HepG2 (cell line): Measurements from ENCODE around the gene ZNF644.

ENCODE experiments used
- BHLHE40 ChIP-seq: IDR thresholded peaks from 2 replicates; pipeline ENCODE4 v1.6.1; 2011; ENCODE audit warnings: low read length, improper control_type of control experiment
- EHMT2 ChIP-seq: fragments of 200-600 bp; sonication (generic); IDR thresholded peaks from 2 replicates; pipeline ENCODE4 v1.7.0; 2017; ENCODE audit warnings: antibody characterized with exemption, low read depth, low read length, borderline replicate concordance
- ETV6 ChIP-seq: sonication (generic); formaldehyde crosslinking; conservative IDR thresholded peaks from 2 replicates; pipeline ENCODE4 v1.4.0; 2020; ENCODE audit warnings: missing genetic modification reagents
- POLR2A ChIP-seq, 2 experiments: IDR thresholded peaks; 2 replicates each; pipeline ENCODE4 v1.6.1; 2011; ENCODE audit warnings: low read depth in 2 of 2, low read length in 2 of 2, mild to moderate bottlenecking in 1 of 2, moderate library complexity in 1 of 2; ENCODE audit not compliant: insufficient read depth in 1 of 2
- RAD21 ChIP-seq: fragments of 450-650 bp; formaldehyde crosslinking; IDR thresholded peaks from 2 replicates; pipeline ENCODE4 v1.5.0; 2020; ENCODE audit warnings: mild to moderate bottlenecking
- SYNCRIP ChIP-seq: fragments of 200-400 bp; formaldehyde crosslinking; IDR thresholded peaks from 2 replicates; pipeline ENCODE4 v1.6.1; 2018; ENCODE audit warnings: mild to moderate bottlenecking, low read depth, low read length; ENCODE audit not compliant: insufficient read depth
- ZNF24 ChIP-seq: fragments of 450-650 bp; IDR thresholded peaks from 2 replicates; pipeline ENCODE4 v1.6.1; 2017; ENCODE audit warnings: antibody characterized with exemption, mild to moderate bottlenecking
- ZNF263 ChIP-seq: sonication (generic); formaldehyde crosslinking; IDR thresholded peaks from 2 replicates; pipeline ENCODE4 v1.4.0; 2020; ENCODE audit warnings: missing genetic modification reagents
- ZNF83 ChIP-seq: sonication (generic); formaldehyde crosslinking; IDR thresholded peaks from 2 replicates; pipeline ENCODE4 v1.4.0; 2020; ENCODE audit warnings: missing genetic modification reagents, mild to moderate bottlenecking, borderline replicate concordance
- TF ChIP-seq, protein P1 (sequence below): sonication (generic); formaldehyde crosslinking; IDR thresholded peaks from 2 replicates; pipeline ENCODE4 v1.4.0; 2020; ENCODE audit warnings: missing genetic modification reagents
- TF ChIP-seq, protein P2 (sequence below): sonication (generic); formaldehyde crosslinking; IDR thresholded peaks from 2 replicates; pipeline ENCODE4 v1.4.0; 2020; ENCODE audit warnings: low read depth, missing genetic modification reagents
- TF ChIP-seq, protein P3 (sequence below), 2 experiments: IDR thresholded peaks; 2 replicates each; pipeline ENCODE4 v1.6.1; 2011 to 2012; ENCODE audit warnings: low read length in 2 of 2, borderline replicate concordance in 1 of 2, low read depth in 1 of 2, mild to moderate bottlenecking in 1 of 2, moderate library complexity in 1 of 2
- TF ChIP-seq, protein P4 (sequence below): sonication (generic); formaldehyde crosslinking; IDR thresholded peaks from 2 replicates; pipeline ENCODE4 v1.5.0; 2020; ENCODE audit warnings: mild to moderate bottlenecking, missing genetic modification reagents, moderate library complexity

DNA sequence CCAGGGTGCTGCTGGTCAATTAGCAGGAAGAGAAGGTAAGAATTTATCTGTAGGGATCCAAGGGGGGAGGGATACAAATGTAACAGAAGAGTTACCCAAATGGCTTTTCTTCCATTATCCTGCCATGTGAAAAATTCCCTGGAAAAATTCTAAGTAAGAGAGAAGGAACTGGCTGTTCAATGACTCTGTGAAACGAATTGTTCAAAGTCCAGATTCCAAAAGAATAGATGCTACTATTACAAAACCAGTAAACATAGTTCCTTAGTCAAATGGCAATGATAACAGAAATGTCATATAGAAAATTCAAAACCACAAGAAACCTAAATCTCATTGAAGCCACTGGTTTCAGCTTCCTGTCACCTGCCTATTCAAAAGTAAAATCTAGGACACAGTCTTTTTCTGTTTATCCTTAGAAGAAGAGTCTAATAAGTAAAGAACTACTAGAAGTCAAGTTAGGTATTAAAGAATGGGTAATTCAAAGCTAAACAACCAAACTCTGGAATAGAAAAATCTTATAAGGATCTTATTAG, 102.6 kb downstream of the ZNF644 start:
- TF ChIP-seq ZNF263 (no peak), RAD21 (CRISPR knock-in tag) (no peak), EHMT2 (no peak), BHLHE40 (no peak), ZNF24 (no peak), POLR2A (IDR thresholded peaks at IDR 0.05; ENCODE audit: insufficient read depth in 1 of 2, low read depth in 2 of 2, low read length in 2 of 2) (no peak), ZNF83 (CRISPR knock-in tag) (no peak), SYNCRIP (no peak), ETV6 (CRISPR knock-in tag) (no peak)
- TF ChIP-seq, protein P1, sequence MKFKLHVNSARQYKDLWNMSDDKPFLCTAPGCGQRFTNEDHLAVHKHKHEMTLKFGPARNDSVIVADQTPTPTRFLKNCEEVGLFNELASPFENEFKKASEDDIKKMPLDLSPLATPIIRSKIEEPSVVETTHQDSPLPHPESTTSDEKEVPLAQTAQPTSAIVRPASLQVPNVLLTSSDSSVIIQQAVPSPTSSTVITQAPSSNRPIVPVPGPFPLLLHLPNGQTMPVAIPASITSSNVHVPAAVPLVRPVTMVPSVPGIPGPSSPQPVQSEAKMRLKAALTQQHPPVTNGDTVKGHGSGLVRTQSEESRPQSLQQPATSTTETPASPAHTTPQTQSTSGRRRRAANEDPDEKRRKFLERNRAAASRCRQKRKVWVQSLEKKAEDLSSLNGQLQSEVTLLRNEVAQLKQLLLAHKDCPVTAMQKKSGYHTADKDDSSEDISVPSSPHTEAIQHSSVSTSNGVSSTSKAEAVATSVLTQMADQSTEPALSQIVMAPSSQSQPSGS (CRISPR knock-in tag): no peak
- TF ChIP-seq, protein P2, sequence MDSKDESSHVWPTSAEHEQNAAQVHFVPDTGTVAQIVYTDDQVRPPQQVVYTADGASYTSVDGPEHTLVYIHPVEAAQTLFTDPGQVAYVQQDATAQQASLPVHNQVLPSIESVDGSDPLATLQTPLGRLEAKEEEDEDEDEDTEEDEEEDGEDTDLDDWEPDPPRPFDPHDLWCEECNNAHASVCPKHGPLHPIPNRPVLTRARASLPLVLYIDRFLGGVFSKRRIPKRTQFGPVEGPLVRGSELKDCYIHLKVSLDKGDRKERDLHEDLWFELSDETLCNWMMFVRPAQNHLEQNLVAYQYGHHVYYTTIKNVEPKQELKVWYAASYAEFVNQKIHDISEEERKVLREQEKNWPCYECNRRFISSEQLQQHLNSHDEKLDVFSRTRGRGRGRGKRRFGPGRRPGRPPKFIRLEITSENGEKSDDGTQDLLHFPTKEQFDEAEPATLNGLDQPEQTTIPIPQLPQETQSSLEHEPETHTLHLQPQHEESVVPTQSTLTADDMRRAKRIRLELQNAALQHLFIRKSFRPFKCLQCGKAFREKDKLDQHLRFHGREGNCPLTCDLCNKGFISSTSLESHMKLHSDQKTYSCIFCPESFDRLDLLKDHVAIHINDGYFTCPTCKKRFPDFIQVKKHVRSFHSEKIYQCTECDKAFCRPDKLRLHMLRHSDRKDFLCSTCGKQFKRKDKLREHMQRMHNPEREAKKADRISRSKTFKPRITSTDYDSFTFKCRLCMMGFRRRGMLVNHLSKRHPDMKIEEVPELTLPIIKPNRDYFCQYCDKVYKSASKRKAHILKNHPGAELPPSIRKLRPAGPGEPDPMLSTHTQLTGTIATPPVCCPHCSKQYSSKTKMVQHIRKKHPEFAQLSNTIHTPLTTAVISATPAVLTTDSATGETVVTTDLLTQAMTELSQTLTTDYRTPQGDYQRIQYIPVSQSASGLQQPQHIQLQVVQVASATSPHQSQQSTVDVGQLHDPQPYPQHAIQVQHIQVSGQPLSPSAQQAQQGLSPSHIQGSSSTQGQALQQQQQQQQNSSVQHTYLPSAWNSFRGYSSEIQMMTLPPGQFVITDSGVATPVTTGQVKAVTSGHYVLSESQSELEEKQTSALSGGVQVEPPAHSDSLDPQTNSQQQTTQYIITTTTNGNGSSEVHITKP (CRISPR knock-in tag): no peak
- TF ChIP-seq, protein P3, sequence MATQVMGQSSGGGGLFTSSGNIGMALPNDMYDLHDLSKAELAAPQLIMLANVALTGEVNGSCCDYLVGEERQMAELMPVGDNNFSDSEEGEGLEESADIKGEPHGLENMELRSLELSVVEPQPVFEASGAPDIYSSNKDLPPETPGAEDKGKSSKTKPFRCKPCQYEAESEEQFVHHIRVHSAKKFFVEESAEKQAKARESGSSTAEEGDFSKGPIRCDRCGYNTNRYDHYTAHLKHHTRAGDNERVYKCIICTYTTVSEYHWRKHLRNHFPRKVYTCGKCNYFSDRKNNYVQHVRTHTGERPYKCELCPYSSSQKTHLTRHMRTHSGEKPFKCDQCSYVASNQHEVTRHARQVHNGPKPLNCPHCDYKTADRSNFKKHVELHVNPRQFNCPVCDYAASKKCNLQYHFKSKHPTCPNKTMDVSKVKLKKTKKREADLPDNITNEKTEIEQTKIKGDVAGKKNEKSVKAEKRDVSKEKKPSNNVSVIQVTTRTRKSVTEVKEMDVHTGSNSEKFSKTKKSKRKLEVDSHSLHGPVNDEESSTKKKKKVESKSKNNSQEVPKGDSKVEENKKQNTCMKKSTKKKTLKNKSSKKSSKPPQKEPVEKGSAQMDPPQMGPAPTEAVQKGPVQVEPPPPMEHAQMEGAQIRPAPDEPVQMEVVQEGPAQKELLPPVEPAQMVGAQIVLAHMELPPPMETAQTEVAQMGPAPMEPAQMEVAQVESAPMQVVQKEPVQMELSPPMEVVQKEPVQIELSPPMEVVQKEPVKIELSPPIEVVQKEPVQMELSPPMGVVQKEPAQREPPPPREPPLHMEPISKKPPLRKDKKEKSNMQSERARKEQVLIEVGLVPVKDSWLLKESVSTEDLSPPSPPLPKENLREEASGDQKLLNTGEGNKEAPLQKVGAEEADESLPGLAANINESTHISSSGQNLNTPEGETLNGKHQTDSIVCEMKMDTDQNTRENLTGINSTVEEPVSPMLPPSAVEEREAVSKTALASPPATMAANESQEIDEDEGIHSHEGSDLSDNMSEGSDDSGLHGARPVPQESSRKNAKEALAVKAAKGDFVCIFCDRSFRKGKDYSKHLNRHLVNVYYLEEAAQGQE (IDR thresholded peaks at IDR 0.05; ENCODE audit: borderline replicate concordance in 1 of 2, low read depth in 1 of 2, low read length in 2 of 2): no peak
- TF ChIP-seq, protein P4, sequence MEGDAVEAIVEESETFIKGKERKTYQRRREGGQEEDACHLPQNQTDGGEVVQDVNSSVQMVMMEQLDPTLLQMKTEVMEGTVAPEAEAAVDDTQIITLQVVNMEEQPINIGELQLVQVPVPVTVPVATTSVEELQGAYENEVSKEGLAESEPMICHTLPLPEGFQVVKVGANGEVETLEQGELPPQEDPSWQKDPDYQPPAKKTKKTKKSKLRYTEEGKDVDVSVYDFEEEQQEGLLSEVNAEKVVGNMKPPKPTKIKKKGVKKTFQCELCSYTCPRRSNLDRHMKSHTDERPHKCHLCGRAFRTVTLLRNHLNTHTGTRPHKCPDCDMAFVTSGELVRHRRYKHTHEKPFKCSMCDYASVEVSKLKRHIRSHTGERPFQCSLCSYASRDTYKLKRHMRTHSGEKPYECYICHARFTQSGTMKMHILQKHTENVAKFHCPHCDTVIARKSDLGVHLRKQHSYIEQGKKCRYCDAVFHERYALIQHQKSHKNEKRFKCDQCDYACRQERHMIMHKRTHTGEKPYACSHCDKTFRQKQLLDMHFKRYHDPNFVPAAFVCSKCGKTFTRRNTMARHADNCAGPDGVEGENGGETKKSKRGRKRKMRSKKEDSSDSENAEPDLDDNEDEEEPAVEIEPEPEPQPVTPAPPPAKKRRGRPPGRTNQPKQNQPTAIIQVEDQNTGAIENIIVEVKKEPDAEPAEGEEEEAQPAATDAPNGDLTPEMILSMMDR (CRISPR knock-in tag): no peak
